Activated CD4-positive, alpha-beta T cell treated with anti-CD3 and anti-CD28 coated beads, Interleukin-10, Interleukin-2, amounts not matched to agents 100 ng/mL and 50 ng/mL, durations not matched to agents 16 hours and 8 hours (primary cell): ENCODE measurements around the gene CHCHD3.
"Not testable (repeated sequence)": the region's sequence is repeated elsewhere in the genome, so short reads cannot be mapped to it uniquely, and the experiment has no call there.

ENCODE experiments used
- DNase-seq: peaks from one replicate; pipeline ENCODE4 v3.0.0-alpha.2; 2020

Gene CHCHD3

GRCh38 chr7:133040178-133040577, 41.7 kb downstream of the CHCHD3 start:
- DNase-seq: no peak

- DNase-seq: no peak
Observed at GRCh38 chr7:133039614-133040013, 42.3 kb downstream of the CHCHD3 start.

GRCh38 chr7:133036289-133036688, 45.6 kb downstream of the CHCHD3 start:
- no peak for DNase-seq

- DNase-seq: not testable (repeated sequence)
Observed at GRCh38 chr7:133035240-133035639, 46.6 kb downstream of the CHCHD3 start.

- no peak for DNase-seq
Observed at GRCh38 chr7:133030346-133030745, 51.5 kb downstream of the CHCHD3 start.

GRCh38 chr7:133029463-133029862, 52.4 kb downstream of the CHCHD3 start:
- peak; percentile 1 for DNase-seq

- no peak for DNase-seq
Observed at GRCh38 chr7:133027397-133027796, 54.5 kb downstream of the CHCHD3 start.

- DNase-seq: no peak
Observed at GRCh38 chr7:133026210-133026859, 55.6 kb downstream of the CHCHD3 start.

- no peak for DNase-seq
Observed at GRCh38 chr7:133025056-133025455, 56.8 kb downstream of the CHCHD3 start.

- DNase-seq: no peak
Observed at GRCh38 chr7:133024596-133024995, 57.3 kb downstream of the CHCHD3 start.

GRCh38 chr7:133023370-133024071, 58.4 kb downstream of the CHCHD3 start:
- DNase-seq: no peak

GRCh38 chr7:133022661-133023060, 59.2 kb downstream of the CHCHD3 start:
- DNase-seq: no peak

- no peak for DNase-seq
Observed at GRCh38 chr7:133021196-133021595, 60.7 kb downstream of the CHCHD3 start.

- no peak for DNase-seq
Observed at GRCh38 chr7:133020496-133020895, 61.4 kb downstream of the CHCHD3 start.

- DNase-seq: no peak
Observed at GRCh38 chr7:133019590-133019989, 62.3 kb downstream of the CHCHD3 start.

- DNase-seq: no peak
Observed at GRCh38 chr7:133016604-133017003, 65.3 kb downstream of the CHCHD3 start.

GRCh38 chr7:133015888-133016287, 66.0 kb downstream of the CHCHD3 start:
- no peak for DNase-seq

- DNase-seq: no peak
Observed at GRCh38 chr7:133011746-133012145, 70.1 kb downstream of the CHCHD3 start.

- DNase-seq: no peak
Observed at GRCh38 chr7:133009426-133010252, 72.3 kb downstream of the CHCHD3 start.

GRCh38 chr7:133007961-133008360, 73.9 kb downstream of the CHCHD3 start:
- DNase-seq: no peak

GRCh38 chr7:133003052-133003910, 78.6 kb downstream of the CHCHD3 start:
- no peak for DNase-seq

- DNase-seq: no peak
Observed at GRCh38 chr7:133001727-133002126, 80.2 kb downstream of the CHCHD3 start.

- DNase-seq: no peak
Observed at GRCh38 chr7:132999845-133000244, 82.0 kb downstream of the CHCHD3 start.
